K562 (cell line): ENCODE results near the gene OSBPL3. TPM values are rescaled to one million over a fixed set of nuclear protein-coding genes. Genes with fewer than 3 reads are reported as not detected.

ENCODE experiments used
- ATF2 ChIP-seq: sonication (generic); formaldehyde crosslinking; IDR thresholded peaks from 2 replicates; pipeline ENCODE4 v1.8.1; 2022; ENCODE audit warnings: missing genetic modification reagents
- CHCHD3 ChIP-seq: fragments of 250-450 bp; sonication (Bioruptor Pico); IDR thresholded peaks from 2 replicates; pipeline ENCODE4 v2.1.2; 2022; ENCODE audit warnings: mild to moderate bottlenecking
- FOXJ3 ChIP-seq: sonication (generic); formaldehyde crosslinking; IDR thresholded peaks from 2 replicates; pipeline ENCODE4 v1.4.0; 2020; ENCODE audit warnings: mild to moderate bottlenecking, missing genetic modification reagents
- GABPB2 ChIP-seq: fragments of 250-450 bp; sonication (Bioruptor Pico); conservative IDR thresholded peaks from 2 replicates; pipeline ENCODE4 v1.5.1; 2021; ENCODE audit warnings: mild to moderate bottlenecking
- GTF2E2 ChIP-seq: fragments of 200-800 bp; sonication (Bioruptor generic); IDR thresholded peaks from 2 replicates; pipeline ENCODE4 v1.6.1; 2016; ENCODE audit warnings: missing genetic modification characterization, missing compliant biosample characterization
- KDM5B ChIP-seq: fragments of 200-600 bp; sonication (generic); IDR thresholded peaks from 2 replicates; pipeline ENCODE4 v1.6.1; 2012; ENCODE audit warnings: low read depth, mild to moderate bottlenecking, moderate library complexity, low read length, control low read depth, inconsistent platforms; ENCODE audit not compliant: insufficient replicate concordance
- MTA1 ChIP-seq: fragments of 450-650 bp; IDR thresholded peaks from 2 replicates; pipeline ENCODE4 v1.6.1; 2017; ENCODE audit warnings: borderline replicate concordance
- RNF219 ChIP-seq: fragments of 250-450 bp; sonication (Bioruptor Pico); IDR thresholded peaks from 2 replicates; pipeline ENCODE4 v1.5.0; 2022; ENCODE audit warnings: mild to moderate bottlenecking
- TSC22D4 ChIP-seq: fragments of 450-650 bp; IDR thresholded peaks from 2 replicates; pipeline ENCODE4 v1.6.1; 2016; ENCODE audit warnings: missing genetic modification characterization, missing biosample characterization, control low read depth
- ZHX1 ChIP-seq: fragments of 150-350 bp; conservative IDR thresholded peaks from 2 replicates; pipeline ENCODE4 v1.6.1; 2014; ENCODE audit warnings: low read length
- ZNF407 ChIP-seq: fragments of 450-650 bp; IDR thresholded peaks from 2 replicates; pipeline ENCODE4 v1.6.1; 2016; ENCODE audit warnings: low read depth
- ZNF696 ChIP-seq: fragments of 250-450 bp; sonication (Bioruptor Pico); conservative IDR thresholded peaks from 2 replicates; pipeline ENCODE4 v1.4.0; 2020; ENCODE audit warnings: mild to moderate bottlenecking, moderate library complexity
- ZNF76 ChIP-seq: fragments of 250-450 bp; sonication (Bioruptor Pico); IDR thresholded peaks from 2 replicates; pipeline ENCODE4 v1.4.0; 2020; ENCODE audit warnings: mild to moderate bottlenecking, moderate library complexity, borderline replicate concordance
- ZNF830 ChIP-seq: fragments of 250-450 bp; sonication (Bioruptor Pico); IDR thresholded peaks from 2 replicates; pipeline ENCODE4 v1.5.0; 2021; ENCODE audit warnings: mild to moderate bottlenecking
- polyA plus RNA-seq, 8 experiments: library from polyadenylated mRNA; depleted of rRNA in 4 of 8; stranded (reverse) in 5 of 8; unstranded in 3 of 8; fragments of >200 nt; fragmentation: Nextera tagmentation in 2 of 8; fragmentation: Illumina TruSeq in 1 of 8; extraction: Ambion mirVana in 2 of 8; extraction: Trizol in 1 of 8; gene quantifications; 2 replicates each; pipeline versions ENCODE4 v1.2.1 to v1.2.3, GENCODE V29; 2011 to 2014; ENCODE audit warnings: inconsistent platforms in 1 of 8, missing spikeins in 1 of 8
- total RNA-seq, 7 experiments: library from RNA; depleted of rRNA in 6 of 7; stranded (reverse); fragments of >200 nt in 6 of 7; fragmentation: Illumina TruSeq in 2 of 7; extraction: Trizol in 2 of 7; gene quantifications; 2 replicates each; pipeline versions ENCODE4 v1.2.1 to v1.2.3, GENCODE V29; 2011 to 2021; ENCODE audit warnings: low replicate concordance in 1 of 7

The OSBPL3 gene
- total and polyA plus RNA-seq, 9 of the 15 experiments (the other 6 are each of a cell fraction or from before 2014, with no cell fraction given): 4.8 to 37.2 (median 26.5) TPM

- no peak for TF ChIP-seq KDM5B
- TF ChIP-seq ZNF830: no peak
- TF ChIP-seq FOXJ3: no peak
- no peak for TF ChIP-seq GTF2E2 (tag)
- no peak for TF ChIP-seq CHCHD3
- TF ChIP-seq MTA1: peak; percentile 80
- no peak for TF ChIP-seq GABPB2
- TF ChIP-seq TSC22D4: no peak
- TF ChIP-seq ATF2 (CRISPR knock-in tag): no peak
- TF ChIP-seq RNF219 (CRISPR knock-in tag): no peak
- no peak for TF ChIP-seq ZNF407
- no peak for TF ChIP-seq ZHX1
- TF ChIP-seq ZNF696: no peak
- TF ChIP-seq ZNF76 (CRISPR knock-in tag): no peak
Measured at GRCh38 chr7:24907311-24907886, 72.6 kb downstream of the OSBPL3 start (continued).
